ENCODE measurements around the gene CLEC2B. TPM values are rescaled to one million over a fixed set of nuclear protein-coding genes. Genes with fewer than 3 reads are reported as not detected.
A peak's percentile ranks its signal among the peaks of the same experiment; 100 is the strongest.

Gene CLEC2B
- total RNA-seq, 1 experiment from 2014 or later: not detected

GRCh38 chr12:9888665-9889273 lies 19.6 kb upstream of the CLEC2B start:
- TF ChIP-seq, protein P1, sequence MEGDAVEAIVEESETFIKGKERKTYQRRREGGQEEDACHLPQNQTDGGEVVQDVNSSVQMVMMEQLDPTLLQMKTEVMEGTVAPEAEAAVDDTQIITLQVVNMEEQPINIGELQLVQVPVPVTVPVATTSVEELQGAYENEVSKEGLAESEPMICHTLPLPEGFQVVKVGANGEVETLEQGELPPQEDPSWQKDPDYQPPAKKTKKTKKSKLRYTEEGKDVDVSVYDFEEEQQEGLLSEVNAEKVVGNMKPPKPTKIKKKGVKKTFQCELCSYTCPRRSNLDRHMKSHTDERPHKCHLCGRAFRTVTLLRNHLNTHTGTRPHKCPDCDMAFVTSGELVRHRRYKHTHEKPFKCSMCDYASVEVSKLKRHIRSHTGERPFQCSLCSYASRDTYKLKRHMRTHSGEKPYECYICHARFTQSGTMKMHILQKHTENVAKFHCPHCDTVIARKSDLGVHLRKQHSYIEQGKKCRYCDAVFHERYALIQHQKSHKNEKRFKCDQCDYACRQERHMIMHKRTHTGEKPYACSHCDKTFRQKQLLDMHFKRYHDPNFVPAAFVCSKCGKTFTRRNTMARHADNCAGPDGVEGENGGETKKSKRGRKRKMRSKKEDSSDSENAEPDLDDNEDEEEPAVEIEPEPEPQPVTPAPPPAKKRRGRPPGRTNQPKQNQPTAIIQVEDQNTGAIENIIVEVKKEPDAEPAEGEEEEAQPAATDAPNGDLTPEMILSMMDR (conservative IDR thresholded peaks at IDR 0.05): no peak
- Histone ChIP-seq H3K23ac (ENCODE audit: insufficient read length, low read depth, low read length) (no peak overlapping the region), H3K79me1 (ENCODE audit: insufficient read depth, low read depth, low read length, poor library complexity, severe bottlenecking) (no peaks in the 10 kb centered on the region), H4K8ac (replicated peaks; ENCODE audit: insufficient read length, low read depth, low read length) (no peak overlapping the region), H4K91ac (ENCODE audit: insufficient read length, low read depth, low read length) (no peak overlapping the region), H3K14ac (ENCODE audit: insufficient read depth, low read length) (no peak overlapping the region), H2BK12ac (ENCODE audit: insufficient read length, low read depth, low read length) (no peak overlapping the region), H3T11ph (ENCODE audit: low read length) (no peak overlapping the region), H3K9ac (ENCODE audit: extremely low read depth, insufficient read length, low read length) (no peak overlapping the region), H3K4me2 (ENCODE audit: insufficient read depth, insufficient read length, low read length) (no peak overlapping the region), H4K20me1 (ENCODE audit: control insufficient read depth, insufficient read depth, insufficient read length) (no peaks in the 10 kb centered on the region), H3K27ac (ENCODE audit: insufficient read length, low read depth, low read length) (no peak overlapping the region), H3K56ac (ENCODE audit: insufficient read length, low read depth, low read length) (no peak overlapping the region), H3K79me2 (ENCODE audit: insufficient read depth, low read length) (no peaks in the 10 kb centered on the region), H3K4me1 (ENCODE audit: insufficient read depth, low read length) (no peaks in the 10 kb centered on the region), H3K23me2 (ENCODE audit: insufficient read length, low read depth, low read length, poor library complexity, severe bottlenecking) (no peaks in the 10 kb centered on the region), H2AK5ac (ENCODE audit: insufficient read length, low read length) (no peak overlapping the region), H4K5ac (ENCODE audit: insufficient read length, low read depth, low read length) (no peak overlapping the region), H2BK20ac (ENCODE audit: low read depth, low read length, poor library complexity, severe bottlenecking) (no peak overlapping the region), H2BK120ac (ENCODE audit: low read depth, low read length, poor library complexity, severe bottlenecking) (no peak overlapping the region), H3K27me3 (ENCODE audit: insufficient read depth, low read length) (no peaks in the 10 kb centered on the region), H3K4ac (ENCODE audit: low read depth, low read length) (no peak overlapping the region), H3K9me3 (ENCODE audit: control insufficient read depth, low read depth, low read length) (no peaks in the 10 kb centered on the region), H3K18ac (ENCODE audit: insufficient read length, low read depth, low read length) (no peak overlapping the region), H2BK15ac (ENCODE audit: low read depth, low read length) (no peak overlapping the region), H2BK5ac (ENCODE audit: insufficient read length, low read length) (no peak overlapping the region), H2AFZ (ENCODE audit: low read length) (no peak overlapping the region)
- Mint-ChIP-seq H3K4me3 (no peak overlapping the region), H3K27me3 (ENCODE audit: low read depth) (no peaks in the 10 kb centered on the region), H3K36me3 (ENCODE audit: insufficient read depth in 1 of 3, low read depth in 3 of 3) (no peaks in the 10 kb centered on the region), H3K27ac (peak overlapping the region in 1 of 3 experiments; percentile 95; a peak in 1 of 7 replicates), H3K4me1 (no peaks in the 10 kb centered on the region), H3K9me3 (no peaks in the 10 kb centered on the region)
- no peak for DNase-seq
- no CpG with 5 or more reads among the region's 4 CpGs for WGBS (ENCODE audit: extremely low coverage, insufficient read length, low lambda C conversion rate)

Data from H9 (cell line).